ENCODE results near the gene VCL. TPM values are rescaled to one million over a fixed set of nuclear protein-coding genes. Genes with fewer than 3 reads are reported as not detected.

Gene VCL
- polyA plus RNA-seq, 1 of the 3 experiments (the other 2 are of a cell fraction), result 147 TPM

GRCh38 chr10:73971636-73972354 is 26.1 kb upstream of the VCL start:
- H3K79me2 ChIP-seq (ENCODE audit: insufficient read depth), result no peaks in the 10 kb centered on the region
- TF ChIP-seq FOXM1 (IDR thresholded peaks at IDR 0.05; ENCODE audit: low read depth), result no peak
- no peak for TF ChIP-seq POLR2AphosphoS5 (IDR thresholded peaks at IDR 0.05; ENCODE audit: low read depth, low read length)
- TF ChIP-seq RFX5 (IDR thresholded peaks at IDR 0.05; ENCODE audit: low read length), result no peak
- TF ChIP-seq, protein P1, sequence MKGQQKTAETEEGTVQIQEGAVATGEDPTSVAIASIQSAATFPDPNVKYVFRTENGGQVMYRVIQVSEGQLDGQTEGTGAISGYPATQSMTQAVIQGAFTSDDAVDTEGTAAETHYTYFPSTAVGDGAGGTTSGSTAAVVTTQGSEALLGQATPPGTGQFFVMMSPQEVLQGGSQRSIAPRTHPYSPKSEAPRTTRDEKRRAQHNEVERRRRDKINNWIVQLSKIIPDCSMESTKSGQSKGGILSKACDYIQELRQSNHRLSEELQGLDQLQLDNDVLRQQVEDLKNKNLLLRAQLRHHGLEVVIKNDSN (IDR thresholded peaks at IDR 0.05; ENCODE audit: borderline replicate concordance, low read depth), result no peak
- no peak for TF ChIP-seq GATA2 (CRISPR knock-in tag; IDR thresholded peaks at IDR 0.05)
- TF ChIP-seq, protein P2, sequence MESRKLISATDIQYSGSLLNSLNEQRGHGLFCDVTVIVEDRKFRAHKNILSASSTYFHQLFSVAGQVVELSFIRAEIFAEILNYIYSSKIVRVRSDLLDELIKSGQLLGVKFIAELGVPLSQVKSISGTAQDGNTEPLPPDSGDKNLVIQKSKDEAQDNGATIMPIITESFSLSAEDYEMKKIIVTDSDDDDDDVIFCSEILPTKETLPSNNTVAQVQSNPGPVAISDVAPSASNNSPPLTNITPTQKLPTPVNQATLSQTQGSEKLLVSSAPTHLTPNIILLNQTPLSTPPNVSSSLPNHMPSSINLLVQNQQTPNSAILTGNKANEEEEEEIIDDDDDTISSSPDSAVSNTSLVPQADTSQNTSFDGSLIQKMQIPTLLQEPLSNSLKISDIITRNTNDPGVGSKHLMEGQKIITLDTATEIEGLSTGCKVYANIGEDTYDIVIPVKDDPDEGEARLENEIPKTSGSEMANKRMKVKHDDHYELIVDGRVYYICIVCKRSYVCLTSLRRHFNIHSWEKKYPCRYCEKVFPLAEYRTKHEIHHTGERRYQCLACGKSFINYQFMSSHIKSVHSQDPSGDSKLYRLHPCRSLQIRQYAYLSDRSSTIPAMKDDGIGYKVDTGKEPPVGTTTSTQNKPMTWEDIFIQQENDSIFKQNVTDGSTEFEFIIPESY (IDR thresholded peaks at IDR 0.05; ENCODE audit: borderline replicate concordance, low read depth), result no peak
- H3K27me3 ChIP-seq (ENCODE audit: insufficient read depth), result no peaks in the 10 kb centered on the region
- H3K9me3 ChIP-seq, result no peaks in the 10 kb centered on the region
- peaks cover 10% of the 10 kb centered on the region for H3F3A ChIP-seq (replicated peaks; ENCODE audit: insufficient read depth)
- H2AFZ ChIP-seq (ENCODE audit: low read depth), result no peak overlapping the region
- H3K4me2 ChIP-seq, result no peak overlapping the region
- WGBS (ENCODE audit: low lambda C conversion rate), result 97% methylated on average over 2 of the region's 2 CpGs
- DNase-seq, result no peak
- POLR2A ChIA-PET, result no interaction called here
- no peak overlapping the region for H3K27ac ChIP-seq (ENCODE audit: low read depth in 2 of 2, low read length in 1 of 2)
- no peaks in the 10 kb centered on the region for H3K9me2 ChIP-seq
- peaks cover 0 to 14% of the 10 kb centered on the region in 2 experiments; a peak in 2 of 4 replicates for H3K4me1 ChIP-seq (ENCODE audit: control insufficient read depth in 1 of 2, insufficient read depth in 2 of 2, low read depth in 1 of 2, low read length in 1 of 2)
- no peak overlapping the region for H3K9ac ChIP-seq
- CTCF ChIA-PET, result interaction anchor here (1.1 to 1.4 kb wide), 2 partner anchors 15 to 86 kb away, joined by 3 read pairs; no protein-coding TSS in a partner anchor
- H4K20me1 ChIP-seq (ENCODE audit: insufficient read depth), result no peaks in the 10 kb centered on the region
- no peak overlapping the region for H3K4me3 ChIP-seq (ENCODE audit: low read depth in 2 of 2, low read length in 1 of 2)
- no peaks in the 10 kb centered on the region for H3K36me3 ChIP-seq (replicated peaks in 1 of 2; ENCODE audit: control insufficient read depth in 1 of 2, insufficient read depth in 2 of 2, low read length in 1 of 2)

DNA sequence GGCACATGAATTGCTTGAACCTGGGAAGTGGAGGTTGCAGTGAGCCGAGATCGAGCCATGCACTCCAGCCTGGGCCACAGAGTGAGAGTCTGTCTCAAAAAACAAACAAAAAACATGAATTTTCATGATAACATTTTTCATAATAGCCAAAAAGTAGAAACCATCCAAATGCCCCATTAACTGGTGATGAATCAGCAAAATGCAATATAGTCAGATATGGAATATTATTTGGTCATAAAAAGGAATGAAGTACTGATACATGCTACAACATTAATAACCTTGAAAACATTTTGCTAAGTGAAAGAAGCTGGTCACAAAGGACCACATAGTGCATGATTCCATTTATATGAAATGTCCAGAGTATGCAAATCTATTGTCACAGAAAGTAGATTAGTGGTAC is 24.5 kb upstream of the VCL start:
- no peaks in the 10 kb centered on the region for H4K20me1 ChIP-seq (ENCODE audit: insufficient read depth)
- POLR2A ChIA-PET, result no interaction called here
- no peaks in the 10 kb centered on the region for H3K36me3 ChIP-seq (replicated peaks in 1 of 2; ENCODE audit: control insufficient read depth in 1 of 2, insufficient read depth in 2 of 2, low read length in 1 of 2)

More for the DNA sequence above, 24.5 kb upstream of the VCL start:
- Histone ChIP-seq H3K4me1 (ENCODE audit: control insufficient read depth in 1 of 2, insufficient read depth in 2 of 2, low read depth in 1 of 2, low read length in 1 of 2) (peaks cover 0 to 1% of the 10 kb centered on the region in 2 experiments; a peak in 2 of 4 replicates), H3K4me3 (ENCODE audit: low read depth in 2 of 2, low read length in 1 of 2) (no peak overlapping the region), H3K27ac (ENCODE audit: low read depth in 2 of 2, low read length in 1 of 2) (no peak overlapping the region), H3K9ac (no peak overlapping the region), H2AFZ (ENCODE audit: low read depth) (no peak overlapping the region), H3K79me2 (ENCODE audit: insufficient read depth) (no peaks in the 10 kb centered on the region), H3F3A (replicated peaks; ENCODE audit: insufficient read depth) (peaks cover 6% of the 10 kb centered on the region), H3K4me2 (no peak overlapping the region), H3K9me2 (no peaks in the 10 kb centered on the region), H3K9me3 (no peaks in the 10 kb centered on the region), H3K27me3 (ENCODE audit: insufficient read depth) (no peaks in the 10 kb centered on the region)
- TF ChIP-seq, protein P1 (IDR thresholded peaks at IDR 0.05; ENCODE audit: borderline replicate concordance, low read depth), result no peak
- no peak for TF ChIP-seq FOXM1 (IDR thresholded peaks at IDR 0.05; ENCODE audit: low read depth)
- TF ChIP-seq POLR2AphosphoS5 (IDR thresholded peaks at IDR 0.05; ENCODE audit: low read depth, low read length), result no peak
- 95% methylated on average over 2 of the region's 2 CpGs for WGBS (ENCODE audit: low lambda C conversion rate)
- DNase-seq, result no peak
- CTCF ChIA-PET, result interaction anchor here (1.0 kb wide), 1 partner anchor 33 kb away, joined by 3 read pairs; no protein-coding TSS in a partner anchor

Measured in SK-N-SH (cell line).